HepG2 (cell line): ENCODE measurements around the gene ENTREP3. TPM values are rescaled to one million over a fixed set of nuclear protein-coding genes. Genes with fewer than 3 reads are reported as not detected.
A peak's percentile ranks its signal among the peaks of the same experiment; 100 is the strongest.

Source experiments
- AFF4 ChIP-seq: sonication (generic); formaldehyde crosslinking; IDR thresholded peaks from 2 replicates; pipeline ENCODE4 v1.4.0; 2020; ENCODE audit warnings: missing genetic modification reagents
- AGO1 ChIP-seq: fragments of 200-400 bp; formaldehyde crosslinking; IDR thresholded peaks from 2 replicates; pipeline ENCODE4 v1.6.1; 2017; ENCODE audit warnings: mild to moderate bottlenecking, low read depth, low read length, moderate library complexity; ENCODE audit not compliant: poor library complexity, severe bottlenecking
- ATF5 ChIP-seq: sonication (generic); formaldehyde crosslinking; IDR thresholded peaks from 2 replicates; pipeline ENCODE4 v1.4.0; 2020; ENCODE audit warnings: mild to moderate bottlenecking, low read depth, missing genetic modification reagents
- CEBPG ChIP-seq: IDR thresholded peaks from 2 replicates; pipeline ENCODE4 v1.6.1; 2016
- CHD2 ChIP-seq: IDR thresholded peaks from 2 replicates; pipeline ENCODE4 v1.6.1; 2011; ENCODE audit warnings: low read depth, low read length, improper control_type of control experiment
- FOXK1 ChIP-seq: sonication (generic); formaldehyde crosslinking; IDR thresholded peaks from 2 replicates; pipeline ENCODE4 v1.4.0; 2020; ENCODE audit warnings: low read depth, missing genetic modification reagents, borderline replicate concordance
- FOXM1 ChIP-seq: sonication (generic); formaldehyde crosslinking; IDR thresholded peaks from 2 replicates; pipeline ENCODE4 v1.5.0; 2020; ENCODE audit warnings: missing genetic modification reagents
- NONO ChIP-seq, 2 experiments: fragments of 450-650 bp in 1 of 2; sonication (generic) in 1 of 2; formaldehyde crosslinking in 1 of 2; IDR thresholded peaks in 1 of 2; conservative IDR thresholded peaks in 1 of 2; 2 replicates each; pipeline versions ENCODE4 v1.6.1 to v1.8.0; 2017 to 2022; ENCODE audit warnings: mild to moderate bottlenecking in 1 of 2, missing genetic modification reagents in 1 of 2, moderate library complexity in 1 of 2
- POLR2A ChIP-seq, 2 experiments: IDR thresholded peaks; 2 replicates each; pipeline ENCODE4 v1.6.1; 2011; ENCODE audit warnings: low read depth in 2 of 2, low read length in 2 of 2, mild to moderate bottlenecking in 1 of 2, moderate library complexity in 1 of 2; ENCODE audit not compliant: insufficient read depth in 1 of 2
- POLR2AphosphoS5 ChIP-seq: IDR thresholded peaks from 2 replicates; pipeline ENCODE4 v1.6.1; 2012; ENCODE audit warnings: low read depth, low read length
- THRA ChIP-seq: sonication (generic); formaldehyde crosslinking; IDR thresholded peaks from 2 replicates; pipeline ENCODE4 v1.4.0; 2020; ENCODE audit warnings: missing genetic modification reagents, borderline replicate concordance
- TOE1 ChIP-seq: sonication (generic); formaldehyde crosslinking; IDR thresholded peaks from 2 replicates; pipeline ENCODE4 v1.4.0; 2020; ENCODE audit warnings: mild to moderate bottlenecking, missing genetic modification reagents
- U2AF2 ChIP-seq: fragments of 200-400 bp; formaldehyde crosslinking; IDR thresholded peaks from 2 replicates; pipeline ENCODE4 v1.6.1; 2017; ENCODE audit warnings: low read depth, mild to moderate bottlenecking, low read length
- ZBTB1 ChIP-seq: sonication (generic); formaldehyde crosslinking; IDR thresholded peaks from 2 replicates; pipeline ENCODE4 v1.4.0; 2020; ENCODE audit warnings: missing genetic modification reagents, borderline replicate concordance
- ZBTB44 ChIP-seq: sonication (generic); formaldehyde crosslinking; IDR thresholded peaks from 2 replicates; pipeline ENCODE4 v1.4.0; 2020; ENCODE audit warnings: missing genetic modification reagents
- ZNF10 ChIP-seq: sonication (generic); formaldehyde crosslinking; IDR thresholded peaks from 2 replicates; pipeline ENCODE4 v1.4.0; 2020; ENCODE audit warnings: mild to moderate bottlenecking, low read depth, missing genetic modification reagents, borderline replicate concordance
- ZNF143 ChIP-seq: sonication (generic); formaldehyde crosslinking; IDR thresholded peaks from 2 replicates; pipeline ENCODE4 v1.4.0; 2020; ENCODE audit warnings: missing genetic modification reagents
- ZNF251 ChIP-seq: sonication (generic); formaldehyde crosslinking; IDR thresholded peaks from 2 replicates; pipeline ENCODE4 v1.9.0; 2021; ENCODE audit warnings: mild to moderate bottlenecking, missing genetic modification reagents
- ZNF367 ChIP-seq: sonication (generic); formaldehyde crosslinking; IDR thresholded peaks from 2 replicates; pipeline ENCODE4 v1.4.0; 2020; ENCODE audit warnings: missing genetic modification reagents, borderline replicate concordance
- ZNF501 ChIP-seq: sonication (generic); formaldehyde crosslinking; IDR thresholded peaks from 2 replicates; pipeline ENCODE4 v1.5.1; 2020; ENCODE audit warnings: mild to moderate bottlenecking, moderate library complexity, missing genetic modification reagents
- ZNF720 ChIP-seq: sonication (generic); formaldehyde crosslinking; IDR thresholded peaks from 2 replicates; pipeline ENCODE4 v1.4.0; 2020; ENCODE audit warnings: missing genetic modification reagents
- ZNF781 ChIP-seq: sonication (generic); formaldehyde crosslinking; IDR thresholded peaks from 2 replicates; pipeline ENCODE4 v1.5.1; 2020; ENCODE audit warnings: borderline replicate concordance, mild to moderate bottlenecking, missing genetic modification reagents; ENCODE audit errors: not compliant biosample characterization
- polyA plus RNA-seq, 8 experiments: library from polyadenylated mRNA; depleted of rRNA in 3 of 8; stranded (reverse) in 7 of 8; unstranded in 1 of 8; fragments of >200 nt; fragmentation: Illumina TruSeq in 4 of 8; extraction: Trizol in 4 of 8; gene quantifications; 2 replicates each; pipeline versions ENCODE4 v1.2.1 to v1.2.3, GENCODE V29; 2011 to 2016; ENCODE audit warnings: low read depth in 4 of 8, missing spikeins in 1 of 8, mixed read lengths in 1 of 8; ENCODE audit not compliant: insufficient read depth in 1 of 8
- total RNA-seq, 5 experiments: library from RNA; depleted of rRNA; stranded (reverse); fragments of >200 nt; fragmentation: Illumina TruSeq; extraction: Trizol; gene quantifications; 2 replicates each; pipeline ENCODE4 v1.2.3, GENCODE V29; 2016; ENCODE audit warnings: low read depth in 1 of 5

Gene ENTREP3
- total and polyA plus RNA-seq, 2 of the 13 experiments (the other 11 are each of a cell fraction or from before 2014, with no cell fraction given): 4.1 to 9.9 TPM

GRCh38 chr1:155208541-155209311 is 46.6 kb downstream of the ENTREP3 start, which contains the start of gene MTX1 (continued):
- TF ChIP-seq POLR2AphosphoS5 (peak; percentile 45; the same call in 1 of the 2 replicates), CEBPG (CRISPR knock-in tag) (no peak), AGO1 (peak; percentile 56), THRA (CRISPR knock-in tag) (no peak; the same call in 1 of the 2 replicates), ATF5 (CRISPR knock-in tag) (no peak), ZNF781 (CRISPR knock-in tag) (no peak), TOE1 (CRISPR knock-in tag) (no peak), ZNF720 (CRISPR knock-in tag) (no peak), FOXM1 (CRISPR knock-in tag) (no peak), ZBTB44 (no peak), NONO (IDR thresholded peaks at IDR 0.05) (no peak), NONO (CRISPR knock-in tag; conservative IDR thresholded peaks at IDR 0.05) (peak; percentile 69; the same call in 1 of the 2 replicates), ZNF143 (CRISPR knock-in tag) (no peak), ZNF501 (CRISPR knock-in tag) (peak; percentile 72), ZNF251 (CRISPR knock-in tag) (no peak), POLR2A (IDR thresholded peaks at IDR 0.05; ENCODE audit: insufficient read depth in 1 of 2, low read depth in 2 of 2, low read length in 2 of 2) (peak; percentile 72 to 82), U2AF2 (no peak), AFF4 (CRISPR knock-in tag) (no peak), ZNF10 (no peak), FOXK1 (CRISPR knock-in tag) (no peak; the same call in 1 of the 2 replicates), ZNF367 (no peak), CHD2 (peak; percentile 65; the same call in 1 of the 2 replicates), ZBTB1 (CRISPR knock-in tag) (no peak)
